Naive thymus-derived CD4-positive, alpha-beta T cell (primary cell): Measurements from ENCODE around the gene FRMD6. TPM values are rescaled to one million over a fixed set of nuclear protein-coding genes. Genes with fewer than 3 reads are reported as not detected.

Experiments used
- ATAC-seq: fragments of 150-1000 bp; cut with Tn5 transposase; 2 replicates; pipeline ENCODE4 v1.10.0; 2021; ENCODE audit warnings: mild to moderate bottlenecking, moderate library complexity
- CTCF ChIA-PET: fragments of 350-600 bp; sonication (Branson Sonifier 250); formaldehyde crosslinking; loops from one replicate; lab custom pipeline; 2021; ENCODE audit warnings: antibody characterized with exemption; lab: Charles Lee
- POLR2A ChIA-PET: fragments of 350-600 bp; sonication (Branson Sonifier 250); formaldehyde crosslinking; loops from one replicate; lab custom pipeline; 2021; ENCODE audit warnings: antibody characterized with exemption, inconsistent platforms; lab: Charles Lee
- DNase-seq, 9 donors: peaks; one replicate each; pipeline versions ENCODE4 v3.0.0 to v3.0.0-alpha.2; 2020 to 2022; ENCODE audit warnings: mixed read lengths in 1 of 9
- H3K27ac ChIP-seq: one replicate; pipeline ENCODE4 v1.7.0; 2013; ENCODE audit warnings: mild to moderate bottlenecking, low read depth, low read length, moderate library complexity
- H3K27me3 ChIP-seq, 2 donors: one replicate each; pipeline ENCODE4 v1.7.0; 2013; ENCODE audit warnings: low read length in 2 of 2, mild to moderate bottlenecking in 2 of 2, moderate library complexity in 2 of 2; ENCODE audit not compliant: control insufficient read depth in 2 of 2, insufficient read depth in 2 of 2
- H3K36me3 ChIP-seq, 3 experiments: 1 replicate in 2 of 3; 2 replicates in 1 of 3; pipeline ENCODE4 v1.7.0; 2013; ENCODE audit warnings: low read length in 3 of 3, mild to moderate bottlenecking in 3 of 3, moderate library complexity in 1 of 3; ENCODE audit not compliant: insufficient read depth in 3 of 3, control insufficient read depth in 2 of 3
- H3K4me1 ChIP-seq, 2 donors: one replicate each; pipeline ENCODE4 v1.7.0; 2013; ENCODE audit warnings: low read length in 2 of 2, mild to moderate bottlenecking in 2 of 2, moderate library complexity in 1 of 2; ENCODE audit not compliant: control insufficient read depth in 2 of 2, insufficient read depth in 2 of 2
- H3K4me3 ChIP-seq: 2 replicates; pipeline ENCODE4 v1.7.0; 2013; ENCODE audit warnings: mild to moderate bottlenecking, low read length
- H3K9me3 ChIP-seq, 3 experiments: 1 replicate in 2 of 3; 2 replicates in 1 of 3; pipeline ENCODE4 v1.7.0; 2013; ENCODE audit warnings: low read length in 3 of 3; ENCODE audit not compliant: control insufficient read depth in 2 of 3
- H3K27ac Mint-ChIP-seq, 9 donors: one replicate each; pipeline ENCODE4 v1.8.0; 2020 to 2022; ENCODE audit warnings: mixed read lengths in 9 of 9, mild to moderate bottlenecking in 8 of 9, moderate library complexity in 5 of 9, inconsistent platforms in 2 of 9
- H3K27me3 Mint-ChIP-seq, 5 donors: one replicate each; pipeline ENCODE4 v1.8.0; 2021 to 2022; ENCODE audit warnings: mixed read lengths in 5 of 5, mild to moderate bottlenecking in 1 of 5
- H3K36me3 Mint-ChIP-seq, 5 donors: one replicate each; pipeline ENCODE4 v1.8.0; 2020 to 2022; ENCODE audit warnings: mixed read lengths in 5 of 5, mild to moderate bottlenecking in 3 of 5, inconsistent platforms in 1 of 5
- H3K4me1 Mint-ChIP-seq, 7 donors: one replicate each; pipeline ENCODE4 v1.8.0; 2020 to 2022; ENCODE audit warnings: mixed read lengths in 7 of 7, mild to moderate bottlenecking in 3 of 7, inconsistent platforms in 1 of 7
- H3K4me3 Mint-ChIP-seq, 10 donors: one replicate each; pipeline ENCODE4 v1.8.0; 2020 to 2022; ENCODE audit warnings: mild to moderate bottlenecking in 10 of 10, mixed read lengths in 10 of 10, moderate library complexity in 6 of 10, inconsistent platforms in 2 of 10
- H3K9me3 Mint-ChIP-seq, 11 donors: one replicate each; pipeline ENCODE4 v1.8.0; 2020 to 2022; ENCODE audit warnings: mixed read lengths in 11 of 11, mild to moderate bottlenecking in 4 of 11, inconsistent platforms in 1 of 11, moderate library complexity in 1 of 11
- intact Hi-C, 2 donors: fragments of 100-400 bp; cut with micrococcal nuclease; formaldehyde crosslinking; loops; one replicate each; pipeline ENCODE4 v1.15.1; 2023
- polyA plus RNA-seq, 2 donors: library from polyadenylated mRNA; unstranded; fragments of 300-500 nt; fragmentation: Illumina TruSeq; gene quantifications; one replicate each; pipeline ENCODE4 v1.2.3, GENCODE V29; 2021
- total RNA-seq, 6 experiments: library from RNA in 5 of 6; stranded (reverse) in 5 of 6; gene quantifications; 1 replicate in 5 of 6; 2 replicates in 1 of 6; pipeline ENCODE4 v1.2.3 and lab custom pipeline; 2021 to 2026

FRMD6 gene
- total RNA-seq (1 to 10 TPM in 4 of 5 experiments, under 1 TPM in 1; 0.93 to 4.8 (median 3.9) TPM), polyA plus RNA-seq (under 1 TPM; 0.28 to 0.51 TPM), total RNA-seq (lab: John Stamatoyannopoulos, UW) (3.9 reads per million, percentile 20 among the genes with 10 or more reads in this experiment)

DNA sequence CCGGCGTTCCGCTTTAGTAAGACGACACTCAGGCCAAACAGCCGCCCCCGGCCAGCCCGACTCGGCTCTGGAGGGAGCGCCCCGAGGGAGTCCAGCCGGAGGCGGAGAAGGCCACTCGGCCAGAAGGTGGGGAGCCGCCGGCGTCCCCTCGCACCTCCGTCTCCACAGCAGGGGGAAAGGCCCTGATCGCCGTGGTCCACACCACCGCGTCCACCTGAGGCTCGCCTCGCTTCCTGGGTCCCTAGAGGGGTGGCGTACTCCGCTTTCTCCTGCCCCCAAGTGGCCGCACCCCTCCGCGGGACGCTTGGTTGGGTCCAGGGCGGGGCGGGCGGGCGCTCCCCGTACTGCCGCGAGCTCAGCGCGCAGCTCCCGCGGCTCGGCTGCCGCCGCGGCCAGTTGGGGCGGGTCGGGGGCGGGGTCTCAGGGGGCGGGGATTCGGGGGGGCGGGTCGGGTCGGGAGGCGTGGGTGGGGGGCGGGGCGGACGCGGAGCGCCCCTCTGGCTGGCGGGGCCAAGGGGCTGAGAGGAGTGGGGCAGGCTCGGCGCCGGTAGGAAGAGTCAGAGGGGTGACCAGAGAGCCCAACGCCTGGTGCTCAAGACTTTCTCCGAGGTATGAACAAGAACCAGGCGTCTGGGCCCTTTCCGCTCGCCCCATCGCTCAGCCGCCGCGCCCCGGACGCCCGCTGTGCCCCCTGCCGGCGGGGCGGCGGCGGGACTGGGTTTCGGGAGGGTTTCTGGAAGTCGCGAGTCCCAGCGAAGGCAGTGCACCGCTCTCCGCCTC lies at the start of gene FRMD6:
FRMD6 (plus strand) TSS at position 523 of the 780 bp plus-strand sequence. CDS start 37,927 bp downstream, outside the sequence.
- peaks cover 12 to 29% (median 18%) of the 10 kb centered on the region in 7 donors for H3K4me1 Mint-ChIP-seq
- Histone ChIP-seq H3K27me3 (peaks cover 0 to 12% of the 10 kb centered on the region in 2 donors), H3K36me3 (peaks cover 0 to 4% (median 0%) of the 10 kb centered on the region in 3 experiments), H3K9me3 (no peaks in the 10 kb centered on the region), H3K4me3 (peak within 1 kb of the TSS; percentile 76), H3K27ac (peak within 1 kb of the TSS; percentile 78), H3K4me1 (peaks cover 6 to 18% of the 10 kb centered on the region in 2 donors)
- intact Hi-C loops: loop anchor here (1.0 to 10.0 kb wide), 21 partner anchors 91 to 1502 kb away; partner anchors contain the start of genes GNPNAT1 (in 2 of the 2), GPR137C (in 2 of the 2), RTRAF (in 2 of the 2) and TRIM9 (in 2 of the 2)
- H3K27ac Mint-ChIP-seq: peak within 1 kb of the TSS in 8 of 9 donors; percentile 20 to 83 (median 73)
- H3K9me3 Mint-ChIP-seq: peaks cover 0 to 2% (median 0%) of the 10 kb centered on the region in 11 donors
- H3K4me3 Mint-ChIP-seq: peak within 1 kb of the TSS; percentile 77 to 89 (median 84)
- H3K36me3 Mint-ChIP-seq: peaks cover 0 to 2% (median 0%) of the 10 kb centered on the region in 5 donors
- POLR2A ChIA-PET: interaction anchor here (1.6 to 2.0 kb wide), 2 partner anchors 84 to 88 kb away, joined by 8 to 9 read pairs; no protein-coding TSS in a partner anchor
- DNase-seq: peak; percentile 75 to 90 (median 83)
- CTCF ChIA-PET: interaction anchor here (0.7 to 1.6 kb wide), 4 partner anchors 8 to 97 kb away, joined by 3 to 6 read pairs (median 4); no protein-coding TSS in a partner anchor
- peaks cover 9 to 31% (median 19%) of the 10 kb centered on the region in 5 donors for H3K27me3 Mint-ChIP-seq
- peak; percentile 90 for ATAC-seq

- no peaks in the 10 kb centered on the region for H3K27me3 ChIP-seq
- no peaks in the 10 kb centered on the region for H3K36me3 ChIP-seq
- H3K4me1 ChIP-seq: no peaks in the 10 kb centered on the region
- Mint-ChIP-seq H3K9me3 (no peaks in the 10 kb centered on the region), H3K27me3 (peaks cover 7 to 36% (median 24%) of the 10 kb centered on the region in 5 donors), H3K36me3 (no peaks in the 10 kb centered on the region), H3K4me3 (no peak overlapping the region), H3K4me1 (no peaks in the 10 kb centered on the region), H3K27ac (no peak overlapping the region)
- intact Hi-C loops: no loop called here
- no peak overlapping the region for H3K27ac ChIP-seq
- POLR2A ChIA-PET: no interaction called here
- CTCF ChIA-PET: no interaction called here
- no peak overlapping the region for H3K4me3 ChIP-seq
- no peak for ATAC-seq
- no peaks in the 10 kb centered on the region for H3K9me3 ChIP-seq
- no peak for DNase-seq
Measured at GRCh38 chr14:51602310-51602709, 49.4 kb upstream of the FRMD6 start.

- Histone ChIP-seq H3K27ac (no peak overlapping the region), H3K27me3 (no peaks in the 10 kb centered on the region), H3K4me3 (no peak overlapping the region), H3K4me1 (no peaks in the 10 kb centered on the region), H3K36me3 (no peaks in the 10 kb centered on the region), H3K9me3 (no peaks in the 10 kb centered on the region)
- H3K27me3 Mint-ChIP-seq: peaks cover 14 to 38% (median 31%) of the 10 kb centered on the region in 5 donors
- H3K9me3 Mint-ChIP-seq: no peaks in the 10 kb centered on the region
- CTCF ChIA-PET: no interaction called here
- H3K4me3 Mint-ChIP-seq: no peak overlapping the region
- POLR2A ChIA-PET: no interaction called here
- no peak overlapping the region for H3K27ac Mint-ChIP-seq
- intact Hi-C loops: no loop called here
- H3K36me3 Mint-ChIP-seq: no peaks in the 10 kb centered on the region
- ATAC-seq (no peak), DNase-seq (no peak)
- H3K4me1 Mint-ChIP-seq: no peaks in the 10 kb centered on the region
Measured at GRCh38 chr14:51603495-51603894, 48.2 kb upstream of the FRMD6 start.

- intact Hi-C loops: no loop called here
- Histone ChIP-seq H3K4me1 (no peaks in the 10 kb centered on the region), H3K27ac (no peak overlapping the region), H3K27me3 (no peaks in the 10 kb centered on the region), H3K4me3 (no peak overlapping the region), H3K36me3 (no peaks in the 10 kb centered on the region), H3K9me3 (no peaks in the 10 kb centered on the region)
- ATAC-seq: no peak
- no peak for DNase-seq
- CTCF ChIA-PET: no interaction called here
- H3K4me3 Mint-ChIP-seq: no peak overlapping the region
- no peak overlapping the region for H3K27ac Mint-ChIP-seq
- H3K4me1 Mint-ChIP-seq: no peaks in the 10 kb centered on the region
- POLR2A ChIA-PET: no interaction called here
- H3K36me3 Mint-ChIP-seq: no peaks in the 10 kb centered on the region
- peaks cover 20 to 38% (median 30%) of the 10 kb centered on the region in 5 donors for H3K27me3 Mint-ChIP-seq
- no peaks in the 10 kb centered on the region for H3K9me3 Mint-ChIP-seq
Measured at GRCh38 chr14:51604073-51604472, 47.6 kb upstream of the FRMD6 start.

DNA sequence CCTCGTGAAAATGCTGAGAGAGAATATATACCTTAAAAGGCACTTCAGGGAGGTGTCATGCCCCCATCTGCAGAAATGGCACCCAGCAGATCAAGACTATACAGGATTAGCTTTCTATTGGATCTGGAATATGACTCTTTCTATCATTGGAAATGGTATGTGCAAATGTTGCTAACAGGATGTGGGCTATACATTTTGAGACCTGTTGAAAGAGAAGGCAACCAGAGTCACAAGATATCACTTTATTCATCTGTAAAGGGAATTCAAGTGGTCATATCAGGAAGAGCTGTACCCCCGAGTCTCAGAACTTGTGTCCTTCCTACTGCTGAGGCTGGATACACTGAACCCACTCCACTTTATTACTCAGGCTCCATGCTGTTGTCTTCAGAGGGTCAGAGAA lies 46.1 kb upstream of the FRMD6 start:
- Histone ChIP-seq H3K9me3 (no peaks in the 10 kb centered on the region), H3K27ac (no peak overlapping the region), H3K27me3 (no peaks in the 10 kb centered on the region), H3K36me3 (no peaks in the 10 kb centered on the region), H3K4me1 (no peaks in the 10 kb centered on the region), H3K4me3 (no peak overlapping the region)
- no peaks in the 10 kb centered on the region for H3K9me3 Mint-ChIP-seq
- no peak overlapping the region for H3K27ac Mint-ChIP-seq
- no peak for ATAC-seq
- peaks cover 18 to 29% (median 25%) of the 10 kb centered on the region in 5 donors for H3K27me3 Mint-ChIP-seq
- ChIA-PET POLR2A (no interaction called here), CTCF (no interaction called here)
- H3K4me3 Mint-ChIP-seq: no peak overlapping the region
- no peaks in the 10 kb centered on the region for H3K4me1 Mint-ChIP-seq
- H3K36me3 Mint-ChIP-seq: no peaks in the 10 kb centered on the region
- intact Hi-C loops: no loop called here
- no peak for DNase-seq

DNA sequence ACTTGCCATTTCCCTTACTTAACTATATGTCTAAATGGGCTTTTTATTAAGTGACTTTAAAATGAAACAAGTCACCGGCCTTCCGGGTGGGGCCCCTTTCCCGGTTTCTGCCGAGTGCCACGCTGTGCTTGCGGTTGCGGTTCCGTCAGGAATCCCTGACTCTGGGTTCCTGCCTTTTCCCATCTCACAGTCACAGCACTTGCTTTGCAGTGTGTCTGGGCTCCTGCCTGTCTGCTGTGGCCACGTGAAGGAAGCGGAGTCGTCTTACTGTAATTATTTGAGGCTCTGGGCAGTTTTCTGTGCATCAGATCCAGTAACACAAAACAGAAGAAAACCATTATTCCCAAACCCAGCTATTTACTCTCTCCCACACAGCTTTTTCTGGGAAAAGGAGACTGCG lies 44.0 kb upstream of the FRMD6 start:
- Histone ChIP-seq H3K4me1 (no peaks in the 10 kb centered on the region), H3K27ac (no peak overlapping the region), H3K9me3 (no peaks in the 10 kb centered on the region), H3K4me3 (no peak overlapping the region), H3K27me3 (no peaks in the 10 kb centered on the region), H3K36me3 (no peaks in the 10 kb centered on the region)
- POLR2A ChIA-PET: no interaction called here
- no peak for DNase-seq
- H3K9me3 Mint-ChIP-seq: no peaks in the 10 kb centered on the region
- H3K4me1 Mint-ChIP-seq: no peaks in the 10 kb centered on the region
- H3K36me3 Mint-ChIP-seq: no peaks in the 10 kb centered on the region
- H3K27ac Mint-ChIP-seq: no peak overlapping the region
- H3K27me3 Mint-ChIP-seq: peaks cover 14 to 27% (median 22%) of the 10 kb centered on the region in 5 donors
- intact Hi-C loops: no loop called here
- no peak for ATAC-seq
- no peak overlapping the region for H3K4me3 Mint-ChIP-seq
- CTCF ChIA-PET: no interaction called here
